ENCODE results near the gene ADORA3.

Gene ADORA3

DNA sequence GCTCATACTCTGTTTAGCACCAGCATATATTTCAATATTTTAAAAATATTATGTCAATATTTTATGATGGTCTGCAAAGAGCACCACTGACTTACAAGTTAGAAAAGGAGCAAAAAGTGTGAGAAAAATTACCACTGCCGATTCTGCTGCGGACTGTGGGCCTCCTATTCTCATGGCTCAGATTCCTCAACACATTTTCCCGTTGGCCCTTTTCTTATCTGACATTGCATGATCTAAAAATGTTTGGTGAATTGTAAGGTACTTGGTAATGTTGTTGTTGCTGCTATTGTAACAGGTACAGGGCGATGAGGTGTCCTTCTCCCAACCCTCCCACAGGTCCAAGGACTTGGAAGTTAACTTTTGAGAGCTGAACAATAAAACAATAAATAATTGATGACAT, 28.9 kb downstream of the ADORA3 start:
- DNase-seq: no peak

DNA sequence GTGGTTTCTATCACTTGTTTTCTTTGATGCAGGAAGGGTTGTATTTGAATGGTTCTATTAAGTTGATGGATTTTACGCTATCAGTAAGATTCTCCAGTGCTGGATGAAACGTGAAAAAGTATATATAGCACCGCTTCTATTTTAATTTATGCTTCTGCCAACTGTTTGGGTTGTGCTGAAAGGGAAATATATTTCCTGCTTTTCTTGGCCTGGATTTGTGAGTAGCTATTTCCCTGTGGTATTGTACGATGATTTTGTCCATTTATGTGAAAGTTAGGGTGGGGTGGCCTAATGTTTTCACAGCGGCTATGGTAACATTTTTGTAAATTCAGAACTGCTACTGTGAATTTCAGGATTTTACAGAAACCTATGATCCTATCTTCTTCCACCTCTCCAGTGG, 29.3 kb downstream of the ADORA3 start:
- DNase-seq: no peak

GRCh38 chr1:111471538-111471937, 31.9 kb downstream of the ADORA3 start:
- no peak for DNase-seq

- DNase-seq: peak; percentile 78 to 82 (median 80)
Measured at GRCh38 chr1:111471012-111471411, 32.4 kb downstream of the ADORA3 start.

DNA sequence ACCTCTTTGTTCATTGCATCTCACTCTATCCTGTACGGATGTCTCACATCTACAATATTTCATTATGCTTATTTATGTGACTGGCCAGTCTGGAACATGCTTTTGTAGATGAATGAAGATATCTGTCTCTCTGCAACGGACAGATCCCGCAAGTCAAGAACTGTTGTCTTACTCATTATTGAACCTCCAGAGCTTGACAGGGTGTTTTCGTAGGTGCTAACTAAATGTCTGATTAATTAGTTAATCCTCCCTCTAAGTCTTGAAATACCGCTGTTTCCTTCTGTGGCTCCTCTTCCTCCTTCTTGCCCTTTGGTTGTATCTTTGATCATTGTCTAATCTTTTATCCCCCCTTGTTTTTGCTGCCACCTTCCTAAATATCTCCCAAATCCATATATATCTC, 32.8 kb downstream of the ADORA3 start:
- no peak for DNase-seq

DNA sequence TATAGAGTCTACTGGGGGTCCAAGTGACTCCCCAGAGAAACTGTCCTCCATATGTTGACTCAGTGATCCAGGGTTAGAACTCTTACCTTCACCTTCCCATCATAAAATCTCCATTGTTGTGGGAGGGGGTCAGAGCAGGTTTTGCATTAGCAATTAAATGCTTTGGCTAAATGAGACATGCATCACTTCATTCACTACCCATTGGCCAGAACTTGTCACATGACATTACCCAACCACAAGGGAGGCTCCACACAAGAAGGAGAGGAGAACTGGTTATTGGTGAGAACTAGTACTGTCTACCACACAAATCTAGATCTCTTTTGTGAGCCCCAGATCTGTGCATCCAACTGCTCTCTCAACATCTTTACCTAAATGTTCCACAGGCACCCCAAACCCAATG, 33.9 kb downstream of the ADORA3 start:
- no peak for DNase-seq

- DNase-seq: no peak
Measured at GRCh38 chr1:111468717-111469100, 34.7 kb downstream of the ADORA3 start.

GRCh38 chr1:111467865-111468716, 35.3 kb downstream of the ADORA3 start:
- DNase-seq: peak; percentile 41 to 50 (median 44)

DNA sequence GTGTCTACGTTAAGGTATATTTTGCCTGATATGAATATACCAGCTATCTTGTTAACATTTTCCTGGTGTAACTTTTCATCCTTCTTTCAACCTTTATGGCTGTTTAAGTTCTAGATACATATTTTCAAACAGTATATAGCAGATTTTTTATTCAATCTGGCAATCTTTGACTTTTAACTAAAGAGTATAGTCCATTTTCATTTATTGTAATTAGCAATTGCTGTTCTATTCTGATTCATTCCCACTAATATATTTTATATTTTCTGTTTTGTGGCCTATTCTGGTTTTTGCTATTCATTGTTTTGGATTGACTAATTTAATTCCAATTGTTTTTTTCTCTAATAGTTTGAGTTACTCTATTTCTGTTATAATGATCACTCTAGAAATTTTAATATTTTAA, 37.0 kb downstream of the ADORA3 start:
- no peak for DNase-seq

DNA sequence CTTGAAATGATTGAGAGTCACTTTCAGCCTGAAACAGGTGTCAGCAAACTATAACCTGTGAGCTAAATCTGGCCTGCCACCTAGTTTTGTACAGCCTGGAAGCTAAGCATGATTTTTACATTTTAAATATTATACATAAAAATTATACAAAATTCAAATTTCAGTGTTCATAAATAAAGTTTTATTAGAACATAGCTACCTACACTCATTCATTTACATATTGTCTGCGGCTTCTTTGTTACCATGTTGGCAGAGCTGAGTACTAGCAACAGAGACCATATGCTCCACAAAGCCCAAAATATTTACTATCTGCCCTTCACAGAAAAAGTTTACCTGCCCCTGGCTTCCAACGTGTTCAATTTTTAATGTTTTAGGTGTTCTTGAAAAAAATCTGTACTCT, 37.7 kb downstream of the ADORA3 start:
- DNase-seq: no peak

- DNase-seq: no peak
Measured at GRCh38 chr1:111463029-111463683, 40.3 kb downstream of the ADORA3 start.

DNA sequence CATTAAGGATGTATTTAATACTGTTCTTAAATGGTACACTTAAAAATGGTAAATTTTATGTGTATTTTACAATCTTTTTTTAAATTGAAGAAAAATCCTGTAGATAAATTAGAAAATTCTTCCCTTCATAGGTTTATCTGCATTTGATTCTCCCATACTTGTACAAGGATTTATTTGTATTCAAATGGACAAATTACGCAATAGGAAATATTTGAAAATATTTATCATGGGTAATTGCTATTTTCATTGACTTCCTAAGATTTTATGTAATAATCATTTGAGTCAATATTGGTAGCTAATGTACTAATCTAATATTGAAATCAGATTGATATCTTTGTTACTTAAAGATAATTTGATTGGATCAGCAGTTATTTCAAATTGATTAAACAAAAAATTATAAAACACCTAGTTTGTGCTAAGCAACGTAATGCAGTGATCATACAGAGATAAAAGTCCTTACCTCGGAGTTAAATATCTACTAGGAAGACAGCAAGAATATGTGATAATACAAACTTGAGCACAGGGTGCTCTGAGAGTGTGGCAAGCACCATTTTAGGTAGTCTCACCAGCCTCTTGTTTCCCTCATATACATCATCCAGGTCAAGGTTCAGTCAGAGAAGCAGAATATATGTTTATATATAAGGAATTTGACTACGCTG, 40.9 kb downstream of the ADORA3 start:
- DNase-seq: no peak

DNA sequence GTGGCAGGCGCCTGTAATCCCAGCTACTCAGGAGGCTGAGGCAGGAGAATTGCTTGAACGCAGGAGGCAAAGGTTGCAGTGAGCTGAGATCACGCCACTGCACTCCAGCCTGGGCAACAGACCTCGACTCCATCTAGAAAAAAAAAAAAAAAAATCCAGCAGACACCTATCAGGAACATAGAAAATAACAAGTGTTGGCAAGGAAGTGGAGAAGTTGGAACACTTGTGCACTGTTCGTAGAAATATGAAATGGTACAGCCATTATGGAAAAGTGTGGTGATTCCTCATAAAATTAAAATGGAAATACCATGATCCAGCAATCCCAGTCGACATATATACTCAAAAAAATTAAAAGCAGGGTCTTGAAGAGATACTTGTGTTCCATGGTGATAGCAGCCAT, 41.7 kb downstream of the ADORA3 start:
- no peak for DNase-seq

DNA sequence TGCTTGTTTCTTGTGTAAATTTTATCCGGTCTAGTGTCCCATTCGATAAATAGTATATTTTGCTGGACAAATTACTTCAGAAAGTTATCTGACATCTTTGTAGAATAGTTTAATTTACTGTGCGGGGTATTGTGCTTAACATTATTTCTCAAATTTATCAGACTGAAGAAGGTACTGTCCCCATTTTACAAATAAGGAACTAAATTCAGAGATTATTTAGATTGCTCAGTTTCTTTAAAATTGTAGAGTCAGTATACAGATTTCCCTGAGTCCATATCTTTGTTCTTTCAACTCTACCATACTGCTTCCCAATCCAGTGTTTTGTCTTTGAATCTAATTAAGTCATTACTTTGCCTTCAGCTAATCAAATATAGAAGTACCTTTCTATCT, 47.8 kb downstream of the ADORA3 start:
- no peak for DNase-seq

- DNase-seq: no peak
Measured at GRCh38 chr1:111454859-111455641, 48.4 kb downstream of the ADORA3 start.

DNA sequence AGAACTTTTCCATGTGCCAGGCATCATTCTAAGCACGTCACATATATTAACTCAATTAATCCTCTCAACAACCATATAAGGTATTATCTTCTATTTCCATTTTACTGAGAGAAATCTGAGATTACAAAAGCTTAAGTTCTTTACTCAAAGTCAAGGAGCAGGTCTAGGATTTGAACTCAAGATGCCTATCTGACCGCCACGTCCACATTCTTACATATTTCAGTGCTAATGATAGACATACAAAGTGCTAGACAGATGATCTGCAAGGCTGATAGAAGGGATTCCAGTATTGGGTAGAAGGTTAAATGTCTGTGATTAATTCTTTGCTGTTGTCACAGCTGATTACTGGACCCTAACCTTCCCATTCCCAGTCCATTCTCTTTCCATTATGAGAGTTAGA, 49.7 kb downstream of the ADORA3 start:
- no peak for DNase-seq

GRCh38 chr1:111452581-111452980, 50.9 kb downstream of the ADORA3 start:
- DNase-seq: no peak

DNA sequence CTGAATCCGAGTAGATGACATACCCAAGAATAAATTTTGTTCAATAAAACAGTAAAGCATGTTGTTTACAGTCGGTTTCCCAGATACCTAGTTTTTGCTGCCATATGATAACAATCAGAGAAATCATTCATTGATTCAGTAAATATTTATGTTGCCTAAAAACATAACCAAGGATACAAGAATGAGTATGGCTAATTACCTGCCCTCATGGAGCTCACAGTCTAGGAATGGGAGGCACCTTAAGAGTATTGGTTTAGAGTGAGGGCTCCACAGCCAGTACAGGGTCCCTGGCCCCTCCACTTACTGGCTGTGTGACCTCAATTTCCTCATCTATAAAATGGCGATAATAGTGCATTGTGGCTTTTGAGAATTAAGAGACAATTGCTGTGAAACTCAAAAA, 53.2 kb downstream of the ADORA3 start:
- DNase-seq: no peak

GRCh38 chr1:111449703-111450017, 53.8 kb downstream of the ADORA3 start:
- no peak for DNase-seq
